ENCODE results near the gene SGK1.

Gene SGK1

GRCh38 chr6:134166511-134167261, 151.2 kb downstream of the SGK1 start:
- no peak for DNase-seq

DNA sequence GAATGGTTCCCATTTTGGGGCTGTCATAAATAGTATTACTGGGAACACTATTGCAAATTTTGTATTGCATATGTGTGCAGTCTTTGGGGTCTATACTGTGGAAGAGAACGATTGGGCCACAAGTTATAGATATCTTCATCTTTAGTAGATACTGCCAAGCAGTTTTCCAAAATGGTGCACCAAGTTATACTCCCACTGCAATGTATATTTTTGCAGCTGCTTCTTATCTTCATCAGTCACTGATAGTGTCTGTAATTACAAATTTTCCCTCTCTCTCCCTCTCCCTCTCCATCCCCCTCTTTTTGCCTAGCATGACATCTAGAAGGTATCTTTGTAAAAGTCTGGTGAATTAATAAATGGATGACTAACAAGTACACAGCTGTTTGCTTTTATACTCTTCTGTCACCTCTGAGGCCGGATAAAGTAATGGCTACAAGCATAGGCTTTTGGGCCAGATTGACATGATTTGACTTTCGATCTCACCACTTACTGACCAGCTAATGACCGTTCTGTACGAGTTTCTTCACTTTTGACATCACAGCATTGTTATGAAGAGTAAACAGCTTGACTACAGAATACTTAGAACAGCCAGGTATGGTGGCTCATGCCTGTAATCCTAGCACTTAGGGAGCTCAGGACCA, 152.2 kb downstream of the SGK1 start:
- no peak for DNase-seq

- DNase-seq = no peak
These were observed 153.6 kb downstream of the SGK1 start for GRCh38 chr6:134164300-134164699.

GRCh38 chr6:134162932-134163331, 155.0 kb downstream of the SGK1 start:
- no peak for DNase-seq

- no peak for DNase-seq
These were observed 156.9 kb downstream of the SGK1 start for GRCh38 chr6:134161041-134161440.

- no peak for DNase-seq
These were observed 165.0 kb downstream of the SGK1 start for GRCh38 chr6:134152767-134153485.

DNA sequence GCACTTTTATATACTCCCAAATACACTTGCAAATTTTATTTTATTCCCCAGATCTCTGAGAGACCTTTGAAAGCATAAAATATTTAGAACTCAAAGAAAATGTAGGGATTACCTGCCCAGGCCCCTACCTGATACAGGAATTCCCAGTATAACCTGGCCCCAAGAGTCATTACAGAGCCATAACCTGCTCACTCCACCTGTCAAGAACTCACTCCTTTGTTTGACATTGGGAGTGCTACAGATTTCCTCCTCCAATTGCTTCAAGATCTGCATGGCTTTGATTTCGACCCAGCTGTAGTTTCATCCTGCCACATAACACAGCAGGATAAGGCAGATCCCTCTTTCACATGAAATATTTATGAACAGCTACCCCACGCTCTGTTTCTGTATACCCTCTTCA, 169.3 kb downstream of the SGK1 start:
- DNase-seq = no peak

GRCh38 chr6:134147034-134147533, 170.8 kb downstream of the SGK1 start:
- DNase-seq = no peak

DNA sequence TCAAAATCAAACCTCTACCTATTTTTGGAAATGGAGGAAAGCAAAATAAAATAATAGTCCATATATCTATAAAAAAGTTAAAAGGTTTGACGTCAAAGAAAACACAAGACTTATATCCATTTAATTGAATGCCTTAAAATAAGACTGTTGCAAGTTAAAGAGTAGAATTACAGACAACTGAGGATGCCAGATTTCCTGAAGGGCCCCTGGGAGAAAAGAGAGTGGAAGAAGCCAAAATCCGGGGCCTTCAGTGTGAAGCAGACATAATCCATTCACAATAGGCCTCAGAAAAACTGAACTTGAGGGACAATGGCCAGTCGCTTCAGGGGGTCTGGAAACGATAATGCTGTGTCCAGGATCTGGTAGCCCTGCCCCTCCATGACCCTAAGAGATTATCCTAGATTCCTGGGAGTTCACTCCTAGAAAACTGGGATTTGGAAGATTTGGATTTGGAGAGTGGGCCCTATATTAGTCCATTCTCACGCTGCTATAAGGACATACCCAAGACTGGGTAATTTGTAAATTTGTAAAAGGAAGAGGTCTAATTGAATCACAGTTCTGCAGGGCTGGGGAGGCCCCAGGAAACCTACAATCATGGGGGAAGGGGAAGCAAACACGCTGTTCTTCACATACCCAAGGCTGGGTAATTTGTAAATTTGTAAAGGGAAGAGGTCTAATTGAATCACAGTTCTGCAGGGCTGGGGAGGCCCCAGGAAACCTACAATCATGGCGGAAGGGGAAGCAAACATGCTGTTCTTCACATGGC, 171.5 kb downstream of the SGK1 start:
- no peak for DNase-seq

- DNase-seq = no peak
These were observed 172.1 kb downstream of the SGK1 start for GRCh38 chr6:134145786-134146185.

- no peak for DNase-seq
These were observed 179.5 kb downstream of the SGK1 start for GRCh38 chr6:134138226-134138975.

DNA sequence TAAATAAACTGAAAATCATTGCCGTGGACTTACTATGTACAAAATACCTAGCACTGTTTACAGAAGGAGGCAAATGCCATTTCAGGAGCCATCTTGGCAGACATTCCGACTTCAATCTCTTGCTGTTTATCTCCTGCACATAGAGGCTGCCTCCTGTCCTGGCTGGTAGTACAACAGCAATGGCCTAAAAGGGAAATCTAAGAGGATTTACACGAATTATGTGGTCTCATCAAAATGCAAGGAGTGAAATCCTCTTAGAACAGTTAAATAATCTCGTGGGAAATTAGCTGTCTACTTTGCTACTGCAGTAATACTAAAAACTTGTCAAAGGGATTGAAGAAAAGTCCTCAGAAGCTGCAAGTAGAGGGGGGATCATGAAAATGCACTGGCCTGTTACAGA, 183.3 kb downstream of the SGK1 start:
- DNase-seq = no peak

DNA sequence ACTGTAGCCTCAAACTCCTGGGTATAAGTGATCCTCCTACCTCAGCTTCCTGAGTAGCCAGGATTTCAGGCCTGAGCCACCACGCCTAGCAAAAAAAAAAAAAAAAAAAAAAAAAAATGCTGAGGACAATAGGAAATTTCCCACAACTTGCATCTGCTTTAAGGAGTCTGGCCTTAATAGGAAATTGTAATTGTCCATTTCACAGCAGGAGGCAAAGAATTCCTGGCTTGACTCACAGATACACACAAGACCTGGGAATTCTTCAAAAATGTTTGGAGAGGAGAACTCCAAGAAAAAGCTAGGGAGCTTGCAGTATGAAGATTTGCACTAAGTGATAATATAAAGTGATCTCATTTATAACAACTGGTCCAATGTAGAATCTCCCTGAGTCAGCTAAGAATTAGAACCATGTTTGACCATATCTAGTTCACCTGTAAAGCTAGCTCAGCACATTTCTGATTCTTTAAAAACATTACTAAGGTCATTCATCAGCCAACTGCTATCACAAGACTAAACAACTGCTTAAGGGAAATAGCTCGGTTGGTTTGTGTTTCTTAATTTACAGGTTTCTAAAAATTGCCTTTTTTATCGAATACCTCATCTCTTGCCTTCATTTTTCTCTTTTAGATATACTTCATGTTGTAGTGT, 185.3 kb downstream of the SGK1 start:
- no peak for DNase-seq

DNA sequence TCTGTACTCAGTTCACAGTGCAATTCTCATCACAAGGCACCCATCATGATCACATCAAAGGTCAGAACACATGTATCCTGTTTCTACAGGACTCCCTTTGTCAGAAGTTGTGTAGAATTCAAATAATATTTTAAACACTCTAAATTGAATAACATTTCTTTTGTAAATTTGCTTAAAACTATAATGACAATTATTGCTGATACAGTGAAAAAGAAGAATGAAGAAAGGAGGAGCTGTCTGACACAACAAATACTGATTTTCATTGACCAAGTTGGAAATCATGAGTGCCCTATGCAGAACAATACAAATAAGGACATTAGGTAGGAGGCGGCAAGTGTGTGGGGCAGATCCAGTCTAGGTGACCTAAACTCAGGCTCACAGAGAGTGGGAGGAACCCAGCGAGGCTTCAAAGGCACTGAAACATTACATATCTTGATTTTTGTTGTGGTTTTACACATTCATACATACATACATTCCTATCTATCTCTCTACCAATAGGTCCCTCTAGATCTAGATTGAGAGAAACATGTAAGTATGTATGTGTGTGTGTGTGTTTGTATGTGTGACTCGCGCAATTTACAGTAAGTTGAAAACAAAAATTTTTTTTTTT, 186.3 kb downstream of the SGK1 start:
- no peak for DNase-seq

DNA sequence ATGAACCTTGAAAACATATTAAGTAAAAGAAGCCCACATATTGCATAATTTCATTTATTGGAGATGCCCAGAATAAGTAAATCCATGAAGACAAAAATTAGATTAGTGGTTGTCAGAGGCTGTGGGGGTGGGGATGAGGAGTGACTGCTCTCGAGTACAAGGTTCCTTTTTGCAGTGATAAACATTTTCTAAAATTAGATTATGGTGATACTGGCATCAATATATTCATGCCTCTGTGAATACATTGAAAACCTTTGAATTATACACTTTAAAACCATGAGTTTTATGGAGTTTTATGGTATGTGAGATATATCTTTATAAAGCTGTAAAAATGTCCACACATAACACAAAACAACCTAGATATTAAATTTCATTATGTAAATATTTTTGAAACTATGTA, 189.8 kb downstream of the SGK1 start:
- no peak for DNase-seq

- DNase-seq = peak; percentile 27
These were observed 194.2 kb downstream of the SGK1 start for GRCh38 chr6:134123666-134124208.

DNA sequence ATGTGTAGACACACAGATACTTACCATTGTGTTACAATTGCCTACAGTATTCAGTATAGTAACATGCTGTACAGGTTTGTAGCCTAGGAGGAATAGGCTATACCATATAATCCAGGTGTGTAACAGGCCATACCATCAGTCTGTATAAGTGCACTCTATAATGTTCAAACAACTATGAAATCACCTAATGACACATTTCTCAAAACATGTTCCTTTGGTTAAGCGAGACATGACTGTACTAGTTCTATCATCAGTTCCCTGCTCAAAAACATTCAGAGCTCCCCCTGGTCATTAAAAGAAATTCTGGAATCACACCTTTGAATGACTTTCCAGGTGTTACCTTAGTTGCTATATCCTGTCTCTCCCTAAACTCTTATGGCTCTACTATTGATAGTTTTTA, 195.1 kb downstream of the SGK1 start:
- no peak for DNase-seq

DNA sequence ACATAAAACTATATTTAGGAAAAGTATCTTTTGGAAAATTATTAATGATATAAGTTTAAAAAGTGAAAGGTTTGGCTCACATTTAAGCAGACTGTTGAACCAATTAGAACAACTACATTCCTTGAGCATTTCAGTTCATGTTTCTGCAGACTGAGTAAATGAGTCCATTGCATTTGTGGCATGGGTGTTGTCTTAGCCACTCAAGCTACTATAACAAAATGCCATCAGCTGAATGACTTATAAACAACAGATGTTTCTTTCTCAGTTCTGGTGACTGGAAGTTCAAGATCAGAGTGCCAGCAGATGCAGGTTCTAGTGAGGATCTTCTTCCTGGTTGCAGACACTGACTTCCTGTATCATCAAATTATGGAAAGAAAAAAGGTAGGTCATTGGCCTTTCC, 198.4 kb downstream of the SGK1 start:
- no peak for DNase-seq
